Liver (tissue), 9 donors: Measurements from ENCODE around the gene SHROOM2. TPM values are rescaled to one million over a fixed set of nuclear protein-coding genes. Genes with fewer than 3 reads are reported as not detected.

Experiments used
- DNase-seq: peaks from one replicate; pipeline ENCODE4 v3.0.0-alpha.2; 2017; ENCODE audit warnings: low spot score
- H3K27ac ChIP-seq, 2 donors: one replicate each; pipeline ENCODE4 v1.7.0; 2013; ENCODE audit warnings: inconsistent platforms in 2 of 2, low read length in 2 of 2, control low read depth in 1 of 2, low read depth in 1 of 2, mild to moderate bottlenecking in 1 of 2
- H3K27me3 ChIP-seq, 4 donors: one replicate each; pipeline versions ENCODE4 v1.6.1 to v1.7.0; 2013; ENCODE audit warnings: low read length in 3 of 4, inconsistent platforms in 1 of 4, mild to moderate bottlenecking in 1 of 4, moderate library complexity in 1 of 4; ENCODE audit not compliant: control insufficient read depth in 4 of 4, insufficient read depth in 4 of 4
- H3K36me3 ChIP-seq, 4 donors: one replicate each; pipeline versions ENCODE4 v1.6.1 to v1.7.0; 2013; ENCODE audit warnings: low read length in 3 of 4, mild to moderate bottlenecking in 3 of 4, low read depth in 1 of 4, moderate library complexity in 1 of 4; ENCODE audit not compliant: control insufficient read depth in 4 of 4, insufficient read depth in 3 of 4
- H3K4me1 ChIP-seq, 4 donors: one replicate each; pipeline versions ENCODE4 v1.6.1 to v1.7.0; 2013; ENCODE audit warnings: low read length in 3 of 4, mild to moderate bottlenecking in 3 of 4, moderate library complexity in 1 of 4; ENCODE audit not compliant: control insufficient read depth in 4 of 4, insufficient read depth in 4 of 4
- H3K4me3 ChIP-seq, 3 donors: one replicate each; pipeline versions ENCODE4 v1.6.1 to v1.7.0; 2013; ENCODE audit warnings: low read length in 3 of 3, control low read depth in 1 of 3, low read depth in 1 of 3, mild to moderate bottlenecking in 1 of 3
- H3K9ac ChIP-seq, 2 donors: one replicate each; pipeline ENCODE4 v1.7.0; 2013; ENCODE audit warnings: low read length in 2 of 2, mild to moderate bottlenecking in 2 of 2, moderate library complexity in 2 of 2, control low read depth in 1 of 2, low read depth in 1 of 2
- H3K9me3 ChIP-seq, 4 donors: one replicate each; pipeline versions ENCODE4 v1.6.1 to v1.7.0; 2013; ENCODE audit warnings: low read length in 3 of 4; ENCODE audit not compliant: control insufficient read depth in 4 of 4
- ATF3 ChIP-seq: IDR thresholded peaks from 2 replicates; pipeline ENCODE4 v1.6.1; 2016; ENCODE audit warnings: antibody characterized with exemption
- FOXA1 ChIP-seq: IDR thresholded peaks from 2 replicates; pipeline ENCODE4 v1.6.1; 2016; ENCODE audit warnings: antibody characterized with exemption
- FOXA2 ChIP-seq: IDR thresholded peaks from 2 replicates; pipeline ENCODE4 v1.6.1; 2016; ENCODE audit warnings: antibody characterized with exemption
- GABPA ChIP-seq, 2 donors: IDR thresholded peaks in 1 of 2; conservative IDR thresholded peaks in 1 of 2; 2 replicates each; pipeline ENCODE4 v1.6.1; 2016; ENCODE audit warnings: antibody characterized with exemption in 2 of 2, mild to moderate bottlenecking in 1 of 2, moderate library complexity in 1 of 2
- HNF4A ChIP-seq, 2 donors: conservative IDR thresholded peaks; 2 replicates each; pipeline ENCODE4 v1.6.1; 2016; ENCODE audit warnings: antibody characterized with exemption in 2 of 2, mild to moderate bottlenecking in 2 of 2
- HNF4G ChIP-seq: IDR thresholded peaks from 2 replicates; pipeline ENCODE4 v1.6.1; 2016; ENCODE audit warnings: antibody characterized with exemption
- JUND ChIP-seq, 2 donors: IDR thresholded peaks; 2 replicates each; pipeline ENCODE4 v1.6.1; 2016; ENCODE audit warnings: antibody characterized with exemption in 2 of 2
- RAD21 ChIP-seq, 2 donors: IDR thresholded peaks; 2 replicates each; pipeline ENCODE4 v1.6.1; 2016; ENCODE audit warnings: antibody characterized with exemption in 2 of 2, mild to moderate bottlenecking in 2 of 2
- RXRA ChIP-seq, 2 donors: IDR thresholded peaks; 2 replicates each; pipeline ENCODE4 v1.6.1; 2017 to 2018; ENCODE audit warnings: antibody characterized with exemption in 2 of 2, mild to moderate bottlenecking in 1 of 2
- SP1 ChIP-seq: IDR thresholded peaks from 2 replicates; pipeline ENCODE4 v1.6.1; 2018; ENCODE audit warnings: antibody characterized with exemption, mild to moderate bottlenecking
- TAF1 ChIP-seq: conservative IDR thresholded peaks from 2 replicates; pipeline ENCODE4 v1.6.1; 2016; ENCODE audit warnings: antibody characterized with exemption, mild to moderate bottlenecking
- YY1 ChIP-seq: IDR thresholded peaks from 2 replicates; pipeline ENCODE4 v1.6.1; 2016; ENCODE audit warnings: antibody characterized with exemption, mild to moderate bottlenecking
- WGBS: extraction: QIAGEN DNeasy Blood & Tissue Kit; methylation state at CpG from one replicate; pipeline ENCODE4 v1.1.7; 2013; 5-methylcytosine and 5-hydroxymethylcytosine counted together
- polyA plus RNA-seq, 2 donors: library from polyadenylated mRNA; stranded (reverse) in 1 of 2; unstranded in 1 of 2; fragments of 200-250 nt in 1 of 2; fragments of >200 nt in 1 of 2; fragmentation: Nextera tagmentation in 1 of 2; extraction: Ambion mirVana in 1 of 2; gene quantifications; one replicate each; pipeline versions ENCODE4 v1.2.1 to v1.2.3, GENCODE V29; 2013 to 2015
- total RNA-seq, 2 donors: library from RNA; depleted of rRNA; stranded (reverse); fragments of >200 nt; gene quantifications; one replicate each; pipeline ENCODE4 v1.2.3, GENCODE V29; 2014
- TF ChIP-seq, protein P1 (sequence below): IDR thresholded peaks from 2 replicates; pipeline ENCODE4 v1.6.1; 2016; ENCODE audit warnings: antibody characterized with exemption, mild to moderate bottlenecking
- TF ChIP-seq, protein P2 (sequence below): fragments of 150-350 bp; IDR thresholded peaks from 2 replicates; pipeline ENCODE4 v1.5.1; 2017; ENCODE audit warnings: improper control_type of control experiment, low read depth, low read length; ENCODE audit not compliant: missing input control
- donor health status: healthy.
- donor health status: healthy.
- donor health status: healthy.
- donor health status: healthy.
- donor health status: healthy.

Gene SHROOM2
- total and polyA plus RNA-seq, 4 donors = 1.1 to 5.4 (median 3.6) TPM

DNA sequence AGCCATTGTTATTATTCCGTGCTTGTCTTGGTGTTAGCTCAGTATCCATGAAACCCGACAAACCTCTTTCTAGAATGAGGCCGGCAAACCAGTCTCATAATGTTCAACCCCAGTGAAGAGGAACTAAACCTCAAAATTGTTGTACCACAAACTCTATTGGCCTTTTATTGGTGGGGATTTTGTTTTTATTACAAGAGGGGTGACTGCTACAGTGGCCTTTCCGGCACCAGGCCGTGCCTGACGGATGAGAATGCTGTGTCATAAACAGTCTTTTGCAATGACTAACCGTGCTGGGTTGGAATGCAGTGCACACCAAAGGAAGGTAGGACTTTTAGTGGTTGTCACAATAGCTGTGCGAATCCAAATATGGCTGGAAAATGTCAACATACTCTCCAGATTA lies 60.8 kb downstream of the SHROOM2 start:
- no peak for DNase-seq
- peaks cover 0 to 2% (median 0%) of the 10 kb centered on the region in 4 donors for H3K36me3 ChIP-seq
- H3K4me3 ChIP-seq = no peak overlapping the region
- no peak overlapping the region for H3K9ac ChIP-seq
- 86% methylated on average over 8 of the region's 8 CpGs for WGBS
- H3K27ac ChIP-seq = no peak overlapping the region
- H3K4me1 ChIP-seq = peaks cover 0 to 2% (median 0%) of the 10 kb centered on the region in 4 donors
- no peak for TF ChIP-seq ATF3
- H3K9me3 ChIP-seq = no peaks in the 10 kb centered on the region
- no peaks in the 10 kb centered on the region for H3K27me3 ChIP-seq

DNA sequence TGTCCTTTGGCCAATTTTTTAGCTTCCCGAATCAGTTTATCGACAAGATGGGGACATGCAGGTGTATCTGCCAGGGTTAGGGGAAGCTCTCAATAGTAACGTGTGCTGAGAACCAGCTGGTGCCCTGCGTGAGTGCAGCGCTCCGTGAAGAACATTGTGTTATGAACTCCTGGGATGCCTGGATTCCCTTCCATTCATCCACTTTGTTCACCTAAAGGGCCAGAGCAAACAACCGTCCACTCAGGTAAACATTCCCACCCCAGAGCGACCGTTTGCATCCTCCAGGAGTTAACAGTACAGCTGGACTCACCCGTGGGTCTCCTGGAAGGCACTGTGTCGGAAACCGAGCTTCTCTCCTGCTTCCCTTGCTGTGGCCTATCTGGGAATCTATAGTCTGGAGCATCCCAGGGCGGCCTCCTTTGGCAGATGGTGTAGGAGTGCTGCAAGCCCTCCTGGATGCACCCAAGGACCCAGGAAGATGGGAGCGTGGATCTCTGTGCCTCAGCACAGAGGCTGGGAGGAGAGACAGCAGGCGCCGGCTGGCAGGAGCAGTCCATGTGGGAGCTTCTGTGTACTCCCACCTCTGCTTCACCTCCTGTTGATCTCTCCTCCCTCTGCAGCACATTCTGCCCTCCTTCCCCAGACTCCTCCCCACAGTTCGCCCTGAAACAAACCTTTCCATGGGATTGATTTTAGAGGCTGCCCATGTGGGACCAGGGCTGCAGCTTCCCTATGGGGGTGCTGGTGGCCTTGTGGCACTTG lies 62.7 kb downstream of the SHROOM2 start:
- Histone ChIP-seq H3K4me3 (no peak overlapping the region), H3K36me3 (peaks cover 0 to 2% (median 0%) of the 10 kb centered on the region in 4 donors)

DNA sequence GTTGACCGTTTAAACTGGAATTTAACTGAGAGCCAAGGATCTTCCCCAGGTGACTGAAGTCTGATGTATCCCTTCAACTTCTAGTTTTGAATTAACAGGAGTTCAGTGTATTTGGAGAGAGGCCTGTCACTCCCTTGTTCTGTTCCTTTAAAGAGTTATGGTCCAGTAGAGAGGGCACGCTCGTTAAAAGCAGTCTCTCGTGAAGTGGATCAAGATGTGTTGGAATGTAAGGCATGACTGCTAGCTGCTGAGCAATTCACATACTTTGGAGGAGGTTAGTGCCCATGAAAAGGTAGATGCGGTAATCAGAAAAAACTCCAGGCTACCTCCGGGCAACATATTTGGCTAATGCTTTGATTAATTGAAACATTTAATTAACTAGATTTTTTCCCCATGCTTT lies 65.7 kb downstream of the SHROOM2 start:
- 90% methylated on average over 6 of the region's 6 CpGs for WGBS
- H3K27ac ChIP-seq = no peak overlapping the region
- H3K36me3 ChIP-seq = peaks cover 0 to 2% (median 0%) of the 10 kb centered on the region in 4 donors
- no peaks in the 10 kb centered on the region for H3K9me3 ChIP-seq
- no peak overlapping the region for H3K4me3 ChIP-seq
- H3K9ac ChIP-seq = no peak overlapping the region
- no peaks in the 10 kb centered on the region for H3K27me3 ChIP-seq
- no peaks in the 10 kb centered on the region for H3K4me1 ChIP-seq
- DNase-seq = no peak
- TF ChIP-seq, protein P1, sequence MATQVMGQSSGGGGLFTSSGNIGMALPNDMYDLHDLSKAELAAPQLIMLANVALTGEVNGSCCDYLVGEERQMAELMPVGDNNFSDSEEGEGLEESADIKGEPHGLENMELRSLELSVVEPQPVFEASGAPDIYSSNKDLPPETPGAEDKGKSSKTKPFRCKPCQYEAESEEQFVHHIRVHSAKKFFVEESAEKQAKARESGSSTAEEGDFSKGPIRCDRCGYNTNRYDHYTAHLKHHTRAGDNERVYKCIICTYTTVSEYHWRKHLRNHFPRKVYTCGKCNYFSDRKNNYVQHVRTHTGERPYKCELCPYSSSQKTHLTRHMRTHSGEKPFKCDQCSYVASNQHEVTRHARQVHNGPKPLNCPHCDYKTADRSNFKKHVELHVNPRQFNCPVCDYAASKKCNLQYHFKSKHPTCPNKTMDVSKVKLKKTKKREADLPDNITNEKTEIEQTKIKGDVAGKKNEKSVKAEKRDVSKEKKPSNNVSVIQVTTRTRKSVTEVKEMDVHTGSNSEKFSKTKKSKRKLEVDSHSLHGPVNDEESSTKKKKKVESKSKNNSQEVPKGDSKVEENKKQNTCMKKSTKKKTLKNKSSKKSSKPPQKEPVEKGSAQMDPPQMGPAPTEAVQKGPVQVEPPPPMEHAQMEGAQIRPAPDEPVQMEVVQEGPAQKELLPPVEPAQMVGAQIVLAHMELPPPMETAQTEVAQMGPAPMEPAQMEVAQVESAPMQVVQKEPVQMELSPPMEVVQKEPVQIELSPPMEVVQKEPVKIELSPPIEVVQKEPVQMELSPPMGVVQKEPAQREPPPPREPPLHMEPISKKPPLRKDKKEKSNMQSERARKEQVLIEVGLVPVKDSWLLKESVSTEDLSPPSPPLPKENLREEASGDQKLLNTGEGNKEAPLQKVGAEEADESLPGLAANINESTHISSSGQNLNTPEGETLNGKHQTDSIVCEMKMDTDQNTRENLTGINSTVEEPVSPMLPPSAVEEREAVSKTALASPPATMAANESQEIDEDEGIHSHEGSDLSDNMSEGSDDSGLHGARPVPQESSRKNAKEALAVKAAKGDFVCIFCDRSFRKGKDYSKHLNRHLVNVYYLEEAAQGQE = no peak
- TF ChIP-seq JUND (IDR thresholded peaks at IDR 0.05) (no peak), GABPA (IDR thresholded peaks at IDR 0.05 in 1 of 2, conservative IDR thresholded peaks at IDR 0.05 in 1 of 2) (no peak), HNF4G (no peak), RXRA (IDR thresholded peaks at IDR 0.05) (no peak), TAF1 (no peak), FOXA1 (no peak), FOXA2 (no peak), YY1 (no peak), HNF4A (conservative IDR thresholded peaks at IDR 0.05) (no peak), RAD21 (IDR thresholded peaks at IDR 0.05) (no peak), ATF3 (no peak), SP1 (no peak)
- TF ChIP-seq, protein P2, sequence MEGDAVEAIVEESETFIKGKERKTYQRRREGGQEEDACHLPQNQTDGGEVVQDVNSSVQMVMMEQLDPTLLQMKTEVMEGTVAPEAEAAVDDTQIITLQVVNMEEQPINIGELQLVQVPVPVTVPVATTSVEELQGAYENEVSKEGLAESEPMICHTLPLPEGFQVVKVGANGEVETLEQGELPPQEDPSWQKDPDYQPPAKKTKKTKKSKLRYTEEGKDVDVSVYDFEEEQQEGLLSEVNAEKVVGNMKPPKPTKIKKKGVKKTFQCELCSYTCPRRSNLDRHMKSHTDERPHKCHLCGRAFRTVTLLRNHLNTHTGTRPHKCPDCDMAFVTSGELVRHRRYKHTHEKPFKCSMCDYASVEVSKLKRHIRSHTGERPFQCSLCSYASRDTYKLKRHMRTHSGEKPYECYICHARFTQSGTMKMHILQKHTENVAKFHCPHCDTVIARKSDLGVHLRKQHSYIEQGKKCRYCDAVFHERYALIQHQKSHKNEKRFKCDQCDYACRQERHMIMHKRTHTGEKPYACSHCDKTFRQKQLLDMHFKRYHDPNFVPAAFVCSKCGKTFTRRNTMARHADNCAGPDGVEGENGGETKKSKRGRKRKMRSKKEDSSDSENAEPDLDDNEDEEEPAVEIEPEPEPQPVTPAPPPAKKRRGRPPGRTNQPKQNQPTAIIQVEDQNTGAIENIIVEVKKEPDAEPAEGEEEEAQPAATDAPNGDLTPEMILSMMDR = no peak

More for the DNA sequence above, 62.7 kb downstream of the SHROOM2 start:
- TF ChIP-seq YY1 (no peak), HNF4G (no peak), FOXA1 (no peak), GABPA (IDR thresholded peaks at IDR 0.05 in 1 of 2, conservative IDR thresholded peaks at IDR 0.05 in 1 of 2) (no peak)
- TF ChIP-seq, protein P1 = no peak
- Histone ChIP-seq H3K9me3 (no peaks in the 10 kb centered on the region), H3K27ac (no peak overlapping the region), H3K27me3 (no peaks in the 10 kb centered on the region), H3K4me1 (no peaks in the 10 kb centered on the region), H3K9ac (no peak overlapping the region)
- no peak for DNase-seq
- WGBS = 92% methylated on average over 17 of the region's 17 CpGs
